ENCODE data around the gene RAB4A.
A peak's percentile ranks its signal among the peaks of the same experiment; 100 is the strongest.

DNA sequence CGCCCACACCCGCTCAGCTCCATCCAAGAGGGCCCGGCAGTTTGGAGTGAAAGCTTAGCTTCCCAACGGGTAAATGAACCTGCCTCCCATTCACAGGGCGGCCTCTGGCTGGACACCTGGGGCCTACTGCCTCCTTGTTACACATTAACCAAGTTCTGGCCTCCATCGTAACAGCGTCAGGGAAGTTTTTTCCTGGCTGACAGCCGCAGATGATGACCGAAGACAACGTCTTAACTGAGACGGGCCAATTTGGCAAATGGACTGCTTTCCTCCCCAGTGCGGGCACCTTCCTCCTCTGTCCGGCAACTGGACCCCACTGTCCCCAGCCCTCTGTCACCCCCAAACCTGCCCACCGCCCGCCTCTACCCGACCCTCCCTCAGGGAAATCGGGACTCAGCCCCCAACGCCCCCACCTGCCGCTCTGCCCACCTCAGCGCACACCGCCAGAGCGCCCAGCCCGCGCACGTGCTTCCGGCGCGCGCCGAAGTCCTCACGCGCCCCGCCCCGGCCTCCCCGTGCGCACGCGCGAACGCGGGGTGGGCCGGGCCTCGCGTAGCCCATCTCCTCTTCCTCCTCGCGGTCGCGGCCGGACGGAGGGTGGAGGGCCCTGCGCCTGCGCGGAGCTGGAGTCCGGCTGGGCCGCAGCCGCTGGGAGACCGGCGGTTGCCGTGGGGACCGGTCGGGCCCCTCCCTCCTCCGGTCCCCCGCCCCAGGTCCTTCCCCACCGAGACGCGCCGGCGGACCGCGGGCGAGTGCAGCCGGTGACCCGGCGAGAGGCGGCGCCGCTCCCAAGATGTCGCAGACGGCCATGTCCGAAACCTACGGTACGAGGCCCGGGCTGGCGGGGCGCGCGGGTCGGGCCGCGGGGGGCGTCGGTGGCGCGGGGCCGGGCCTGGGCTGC, at the start of gene RAB4A:
- TF ChIP-seq, protein P1, sequence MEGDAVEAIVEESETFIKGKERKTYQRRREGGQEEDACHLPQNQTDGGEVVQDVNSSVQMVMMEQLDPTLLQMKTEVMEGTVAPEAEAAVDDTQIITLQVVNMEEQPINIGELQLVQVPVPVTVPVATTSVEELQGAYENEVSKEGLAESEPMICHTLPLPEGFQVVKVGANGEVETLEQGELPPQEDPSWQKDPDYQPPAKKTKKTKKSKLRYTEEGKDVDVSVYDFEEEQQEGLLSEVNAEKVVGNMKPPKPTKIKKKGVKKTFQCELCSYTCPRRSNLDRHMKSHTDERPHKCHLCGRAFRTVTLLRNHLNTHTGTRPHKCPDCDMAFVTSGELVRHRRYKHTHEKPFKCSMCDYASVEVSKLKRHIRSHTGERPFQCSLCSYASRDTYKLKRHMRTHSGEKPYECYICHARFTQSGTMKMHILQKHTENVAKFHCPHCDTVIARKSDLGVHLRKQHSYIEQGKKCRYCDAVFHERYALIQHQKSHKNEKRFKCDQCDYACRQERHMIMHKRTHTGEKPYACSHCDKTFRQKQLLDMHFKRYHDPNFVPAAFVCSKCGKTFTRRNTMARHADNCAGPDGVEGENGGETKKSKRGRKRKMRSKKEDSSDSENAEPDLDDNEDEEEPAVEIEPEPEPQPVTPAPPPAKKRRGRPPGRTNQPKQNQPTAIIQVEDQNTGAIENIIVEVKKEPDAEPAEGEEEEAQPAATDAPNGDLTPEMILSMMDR (IDR thresholded peaks at IDR 0.05): no peak
- peak; percentile 27 to 79 (median 58) for TF ChIP-seq POLR2AphosphoS5 (IDR thresholded peaks at IDR 0.05)

Measured in breast epithelium (tissue), 3 donors.